Measurements from ENCODE around the gene CTBP1. TPM values are rescaled to one million over a fixed set of nuclear protein-coding genes. Genes with fewer than 3 reads are reported as not detected.
A peak's percentile ranks its signal among the peaks of the same experiment; 100 is the strongest.

The CTBP1 gene
- total and polyA plus RNA-seq, 2 of the 8 experiments (the other 6 are each of a cell fraction or from before 2014, with no cell fraction given), result 128 to 185 TPM

DNA sequence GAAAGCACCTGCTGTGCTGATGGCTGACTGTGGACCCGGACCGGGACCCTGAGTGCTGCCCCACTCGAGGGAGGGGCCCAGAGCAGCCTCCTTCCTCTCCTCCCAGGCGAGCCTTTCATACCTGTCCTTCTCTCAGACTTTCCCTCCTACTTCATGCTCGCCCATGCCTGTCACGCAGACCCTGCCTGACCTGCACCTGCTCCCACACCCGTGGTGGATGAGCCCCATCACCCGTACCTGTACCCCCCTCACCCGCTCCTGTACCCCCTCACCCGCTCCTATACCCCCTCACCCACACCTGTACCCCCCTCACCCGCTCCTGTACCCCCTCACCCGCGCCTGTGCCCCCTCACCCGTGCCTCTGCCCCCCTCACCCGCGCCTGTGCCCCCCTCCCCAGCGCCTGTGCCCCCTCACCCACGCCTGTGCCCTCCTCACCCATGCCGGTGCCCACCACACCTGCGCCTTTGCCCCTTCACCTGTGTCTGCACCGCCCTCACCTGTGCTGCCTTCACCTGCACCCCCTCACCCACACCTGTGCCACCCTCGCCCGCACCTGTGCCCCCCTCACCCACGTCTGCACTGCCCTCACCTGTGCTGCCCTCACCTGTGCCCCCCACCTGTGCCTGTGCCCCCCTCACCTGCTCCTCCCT, 46.6 kb upstream of the CTBP1 start:
- ChIA-PET CTCF (ENCODE audit: partially characterized antibody) (interaction anchor here (0.6 kb wide), 1 partner anchor 58 kb away, joined by 3 read pairs; no protein-coding TSS in a partner anchor), POLR2A (ENCODE audit: partially characterized antibody) (interaction anchor here (1.4 to 1.6 kb wide), 2 partner anchors 8 to 12 kb away, joined by 4 to 5 read pairs; no protein-coding TSS in a partner anchor)
- no peak for DNase-seq (ENCODE audit: low read depth in 1 of 2, low spot score in 2 of 2)
- H2BK20ac ChIP-seq (ENCODE audit: low read length), result no peak overlapping the region
- TF ChIP-seq SIRT6 (IDR thresholded peaks at IDR 0.05; ENCODE audit: low read length), result no peak
- no peak for TF ChIP-seq POLR2A (IDR thresholded peaks at IDR 0.05; ENCODE audit: control extremely low read depth in 1 of 2, low read depth in 2 of 2, low read length in 2 of 2)
- no peak for TF ChIP-seq JUN (IDR thresholded peaks at IDR 0.05; ENCODE audit: low read depth, low read length)
- TF ChIP-seq, protein P1, sequence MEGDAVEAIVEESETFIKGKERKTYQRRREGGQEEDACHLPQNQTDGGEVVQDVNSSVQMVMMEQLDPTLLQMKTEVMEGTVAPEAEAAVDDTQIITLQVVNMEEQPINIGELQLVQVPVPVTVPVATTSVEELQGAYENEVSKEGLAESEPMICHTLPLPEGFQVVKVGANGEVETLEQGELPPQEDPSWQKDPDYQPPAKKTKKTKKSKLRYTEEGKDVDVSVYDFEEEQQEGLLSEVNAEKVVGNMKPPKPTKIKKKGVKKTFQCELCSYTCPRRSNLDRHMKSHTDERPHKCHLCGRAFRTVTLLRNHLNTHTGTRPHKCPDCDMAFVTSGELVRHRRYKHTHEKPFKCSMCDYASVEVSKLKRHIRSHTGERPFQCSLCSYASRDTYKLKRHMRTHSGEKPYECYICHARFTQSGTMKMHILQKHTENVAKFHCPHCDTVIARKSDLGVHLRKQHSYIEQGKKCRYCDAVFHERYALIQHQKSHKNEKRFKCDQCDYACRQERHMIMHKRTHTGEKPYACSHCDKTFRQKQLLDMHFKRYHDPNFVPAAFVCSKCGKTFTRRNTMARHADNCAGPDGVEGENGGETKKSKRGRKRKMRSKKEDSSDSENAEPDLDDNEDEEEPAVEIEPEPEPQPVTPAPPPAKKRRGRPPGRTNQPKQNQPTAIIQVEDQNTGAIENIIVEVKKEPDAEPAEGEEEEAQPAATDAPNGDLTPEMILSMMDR (IDR thresholded peaks at IDR 0.05; ENCODE audit: control extremely low read depth in 1 of 3, insufficient read depth in 1 of 3, low read depth in 1 of 3, low read length in 3 of 3), result no peak
- TF ChIP-seq CHD1 (IDR thresholded peaks at IDR 0.05; ENCODE audit: low read depth, low read length), result no peak
- TF ChIP-seq TCF12 (IDR thresholded peaks at IDR 0.05; ENCODE audit: low read depth, low read length), result no peak
- no peak for TF ChIP-seq GABPA (IDR thresholded peaks at IDR 0.05; ENCODE audit: borderline replicate concordance, insufficient read depth, low read length)
- TF ChIP-seq EP300 (IDR thresholded peaks at IDR 0.05; ENCODE audit: borderline replicate concordance in 1 of 2, low read depth in 2 of 2, low read length in 2 of 2), result no peak
- H2BK5ac ChIP-seq (ENCODE audit: low read depth, low read length), result no peak overlapping the region
- H3K9me3 ChIP-seq (ENCODE audit: insufficient read depth in 2 of 2, low read depth in 1 of 2, low read length in 1 of 2), result no peaks in the 10 kb centered on the region
- peak overlapping the region; percentile 29; the same call in 1 of the 2 replicates for H4K8ac ChIP-seq (ENCODE audit: extremely low read depth, insufficient read depth, low read length)
- no peak overlapping the region for H3K14ac ChIP-seq (ENCODE audit: insufficient read length)
- peaks cover 42 to 44% of the 10 kb centered on the region in 2 experiments for H4K20me1 ChIP-seq (replicated peaks in 1 of 2; ENCODE audit: control insufficient read depth in 1 of 2, insufficient read depth in 2 of 2, low read length in 2 of 2)
- H2AFZ ChIP-seq (ENCODE audit: low read length), result no peak overlapping the region
- H3K79me2 ChIP-seq (ENCODE audit: control insufficient read depth in 1 of 2, insufficient read depth in 2 of 2, low read length in 2 of 2), result peaks cover 35 to 96% of the 10 kb centered on the region in 2 experiments
- WGBS, 2 experiments (ENCODE audit: extremely low coverage in 1 of 2, insufficient coverage in 1 of 2, insufficient read length in 1 of 2, insufficient replicate concordance in 2 of 2, low coverage in 1 of 2, low lambda C conversion rate in 2 of 2, missing lambda C conversion rate in 1 of 2), result 97% methylated on average over 5 of the region's 24 CpGs; no CpG with 5 or more reads in 1 of the 2 experiments
- H2BK15ac ChIP-seq (ENCODE audit: low read length), result no peak overlapping the region
- H3K79me1 ChIP-seq (ENCODE audit: low read depth, low read length), result peaks cover 33% of the 10 kb centered on the region
- peaks cover 5% of the 10 kb centered on the region; the same call in 1 of the 2 replicates for H3K23me2 ChIP-seq (ENCODE audit: low read depth, low read length)
- FAIRE-seq, result no peak
- H3K4me2 ChIP-seq (ENCODE audit: insufficient read depth in 1 of 2, low read depth in 2 of 2, low read length in 2 of 2), result no peak overlapping the region
- no peak overlapping the region for H2BK120ac ChIP-seq (replicated peaks; ENCODE audit: low read depth, low read length)
- H3K36me3 ChIP-seq (ENCODE audit: control insufficient read depth in 2 of 4, insufficient read depth in 4 of 4, low read length in 3 of 4), result peaks cover 2 to 24% (median 2%) of the 10 kb centered on the region in 4 experiments; a peak in 6 of 8 replicates
- H2BK12ac ChIP-seq (ENCODE audit: low read depth, low read length), result no peak overlapping the region
- H3K4ac ChIP-seq (replicated peaks; ENCODE audit: insufficient read length, low read depth, low read length), result no peak overlapping the region
- no peak overlapping the region for H3K56ac ChIP-seq (replicated peaks; ENCODE audit: insufficient read length, low read depth, low read length)
- no peak overlapping the region for H3K18ac ChIP-seq (ENCODE audit: extremely low read depth, low read length)
- H3K4me1 ChIP-seq (replicated peaks in 1 of 4; ENCODE audit: control insufficient read depth in 3 of 4, insufficient read depth in 4 of 4, low read length in 3 of 4), result peaks cover 6 to 30% (median 18%) of the 10 kb centered on the region in 4 experiments
- H3K27ac ChIP-seq (ENCODE audit: low read depth, low read length), result no peak overlapping the region
- no peak overlapping the region for H4K5ac ChIP-seq (ENCODE audit: insufficient read length, low read depth, low read length)
- H3K9ac ChIP-seq (replicated peaks in 1 of 4; ENCODE audit: extremely low read depth in 1 of 4, low read depth in 3 of 4, low read length in 3 of 4), result no peak overlapping the region
- H3K27me3 ChIP-seq (replicated peaks in 1 of 4; ENCODE audit: control insufficient read depth in 3 of 4, extremely low read depth in 1 of 4, insufficient read depth in 3 of 4, low read length in 3 of 4), result no peaks in the 10 kb centered on the region
- no peak overlapping the region for H2AK5ac ChIP-seq (ENCODE audit: low read depth, low read length)
- H3K4me3 ChIP-seq (ENCODE audit: extremely low read depth in 1 of 4, insufficient read depth in 2 of 4, low read depth in 3 of 4, low read length in 4 of 4), result no peak overlapping the region
- H3K23ac ChIP-seq (ENCODE audit: insufficient read length), result no peak overlapping the region
- no peak overlapping the region for H4K91ac ChIP-seq (replicated peaks; ENCODE audit: insufficient read length, low read length)
